LNCAP (cell line): ENCODE data around the gene TP63.

Experiments used
- CTCF ChIP-seq: fragments of 450-650 bp; IDR thresholded peaks from 2 replicates; pipeline ENCODE4 v1.5.1; 2017; ENCODE audit warnings: mild to moderate bottlenecking

Gene TP63

DNA sequence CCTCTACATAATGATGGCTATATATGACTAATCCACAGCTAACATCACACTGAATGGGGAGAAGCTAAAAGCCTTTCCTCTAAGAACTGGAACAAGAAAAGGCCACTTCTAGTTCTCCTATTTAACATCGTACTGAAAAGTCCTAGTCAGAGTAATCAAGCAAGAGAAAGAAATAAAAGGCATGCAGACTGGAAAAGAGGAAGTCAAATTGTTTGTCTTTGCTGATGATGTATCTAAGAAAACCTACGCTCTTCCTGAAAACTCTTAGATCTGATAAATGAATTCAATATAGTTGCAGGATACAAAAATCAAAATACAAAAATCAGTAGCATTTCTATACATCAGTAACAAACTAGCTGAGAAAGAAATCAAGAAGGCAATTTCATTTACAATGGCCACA, 116.9 kb downstream of the TP63 start:
- TF ChIP-seq CTCF, result no peak

DNA sequence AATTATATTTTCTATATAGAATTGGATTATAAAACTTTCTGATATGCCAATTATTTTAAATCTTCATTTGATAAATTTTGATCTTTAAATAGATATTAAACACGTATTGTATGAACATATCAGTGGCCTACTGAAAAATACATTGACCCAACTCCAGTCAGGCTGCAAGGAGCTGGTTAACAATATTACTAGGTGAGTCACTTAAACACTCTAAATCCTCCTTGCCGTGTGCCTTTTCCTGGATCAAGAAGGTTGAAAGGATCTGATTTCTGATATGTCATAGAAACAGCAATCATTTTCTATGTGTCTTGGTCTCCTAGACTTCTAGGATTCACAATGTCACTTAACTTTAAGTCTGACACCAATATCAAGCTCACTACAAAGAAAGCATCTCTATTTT, 123.2 kb downstream of the TP63 start:
- no peak for TF ChIP-seq CTCF

DNA sequence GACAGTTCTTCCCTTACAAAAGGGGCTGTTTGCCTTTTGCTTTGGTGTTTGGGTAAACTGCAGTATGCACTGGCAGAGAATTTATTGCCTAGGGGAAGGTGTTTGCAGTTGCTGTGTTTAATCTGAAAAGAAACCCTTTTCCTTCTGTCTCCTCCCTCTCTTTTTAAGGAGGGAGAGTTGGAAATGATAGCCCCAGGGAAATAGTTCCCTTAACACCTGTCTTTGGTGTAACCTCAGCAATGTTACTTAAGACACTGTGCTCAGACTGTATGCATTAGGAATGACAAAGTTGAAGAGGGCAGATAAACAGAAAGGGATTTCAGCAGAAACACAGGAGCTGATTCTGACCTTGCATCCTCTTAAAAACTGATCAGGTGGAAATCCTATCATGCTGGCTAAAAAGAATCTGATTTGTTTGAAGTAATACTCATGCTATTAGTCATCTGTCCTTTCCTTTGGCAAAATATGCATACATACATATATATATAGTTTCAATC, 125.4 kb downstream of the TP63 start:
- no peak for TF ChIP-seq CTCF

GRCh38 chr3:189758186-189758585, 127.0 kb downstream of the TP63 start:
- no peak for TF ChIP-seq CTCF

DNA sequence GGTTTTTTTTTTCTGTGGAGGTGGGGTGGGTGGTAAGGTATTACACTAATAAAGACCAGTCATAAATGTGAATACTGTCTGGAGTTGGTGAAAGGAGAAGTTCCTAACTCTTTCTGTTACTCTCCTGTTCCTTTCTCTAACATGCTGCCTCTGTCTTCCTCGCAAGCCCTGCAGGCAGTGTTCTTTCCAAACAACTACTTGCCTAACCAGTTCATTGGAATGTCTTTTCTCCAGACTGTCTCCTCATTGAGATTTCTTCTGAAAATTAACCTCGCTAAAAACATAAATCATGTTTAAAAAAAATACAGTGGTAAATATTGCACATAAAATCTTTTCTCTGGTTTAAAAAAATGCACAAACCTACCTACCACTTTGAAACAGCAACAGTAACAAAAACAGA, 135.2 kb downstream of the TP63 start:
- TF ChIP-seq CTCF, result no peak

DNA sequence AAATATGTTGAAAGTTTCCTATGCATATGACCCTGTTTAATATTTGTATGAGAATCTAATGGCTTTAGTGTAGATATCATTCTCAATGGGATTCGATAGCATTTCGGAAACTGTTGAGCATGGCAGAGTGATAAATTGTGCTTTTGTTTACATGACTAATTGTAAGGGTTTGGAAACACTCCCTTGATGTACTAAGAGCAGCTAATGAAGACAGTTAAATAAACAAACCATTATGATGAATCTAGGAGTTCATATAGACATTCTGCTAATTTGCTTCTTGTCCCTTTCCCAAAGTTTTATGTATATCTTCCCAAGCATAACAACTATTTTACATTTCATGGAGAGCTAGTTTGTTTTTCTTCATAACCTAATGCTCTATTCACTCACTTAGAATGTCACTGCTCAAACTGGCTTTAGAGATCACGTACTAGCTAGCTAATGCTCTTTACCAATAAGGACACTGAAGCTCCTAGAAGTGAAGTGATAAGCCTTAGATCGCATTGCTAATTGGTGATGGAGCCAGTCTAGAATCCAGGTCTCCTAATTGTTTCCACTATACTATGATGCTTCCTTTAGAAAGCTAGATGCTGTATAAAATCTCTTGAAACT, 140.8 kb downstream of the TP63 start:
- no peak for TF ChIP-seq CTCF

DNA sequence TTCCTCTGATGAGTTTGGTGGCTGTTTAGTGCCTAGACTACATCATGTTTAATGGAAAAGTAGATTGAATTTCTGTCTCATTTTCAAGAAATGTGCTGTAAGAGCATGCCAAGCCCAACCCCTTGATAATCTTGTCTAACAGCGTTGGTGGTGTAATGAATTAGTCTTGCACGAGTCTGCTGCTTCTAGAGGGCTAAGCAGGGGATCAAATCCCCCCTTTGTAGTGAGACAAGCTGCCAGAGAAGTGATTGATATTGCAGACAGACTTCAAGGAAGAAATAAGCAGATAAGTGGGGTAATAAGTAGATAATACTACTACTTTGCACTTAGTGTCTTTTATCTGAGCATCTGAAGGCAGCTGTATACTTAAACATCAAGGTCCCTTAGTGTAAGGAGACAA, 141.4 kb downstream of the TP63 start:
- no peak for TF ChIP-seq CTCF

GRCh38 chr3:189773056-189773455, 141.9 kb downstream of the TP63 start:
- no peak for TF ChIP-seq CTCF
